ENCODE measurements around the gene KCNN4. TPM values are rescaled to one million over a fixed set of nuclear protein-coding genes. Genes with fewer than 3 reads are reported as not detected.

Gene KCNN4
- total and polyA plus RNA-seq, 2 of the 13 experiments (the other 11 are each of a cell fraction or from before 2014, with no cell fraction given), result 0.13 to 0.25 TPM

DNA sequence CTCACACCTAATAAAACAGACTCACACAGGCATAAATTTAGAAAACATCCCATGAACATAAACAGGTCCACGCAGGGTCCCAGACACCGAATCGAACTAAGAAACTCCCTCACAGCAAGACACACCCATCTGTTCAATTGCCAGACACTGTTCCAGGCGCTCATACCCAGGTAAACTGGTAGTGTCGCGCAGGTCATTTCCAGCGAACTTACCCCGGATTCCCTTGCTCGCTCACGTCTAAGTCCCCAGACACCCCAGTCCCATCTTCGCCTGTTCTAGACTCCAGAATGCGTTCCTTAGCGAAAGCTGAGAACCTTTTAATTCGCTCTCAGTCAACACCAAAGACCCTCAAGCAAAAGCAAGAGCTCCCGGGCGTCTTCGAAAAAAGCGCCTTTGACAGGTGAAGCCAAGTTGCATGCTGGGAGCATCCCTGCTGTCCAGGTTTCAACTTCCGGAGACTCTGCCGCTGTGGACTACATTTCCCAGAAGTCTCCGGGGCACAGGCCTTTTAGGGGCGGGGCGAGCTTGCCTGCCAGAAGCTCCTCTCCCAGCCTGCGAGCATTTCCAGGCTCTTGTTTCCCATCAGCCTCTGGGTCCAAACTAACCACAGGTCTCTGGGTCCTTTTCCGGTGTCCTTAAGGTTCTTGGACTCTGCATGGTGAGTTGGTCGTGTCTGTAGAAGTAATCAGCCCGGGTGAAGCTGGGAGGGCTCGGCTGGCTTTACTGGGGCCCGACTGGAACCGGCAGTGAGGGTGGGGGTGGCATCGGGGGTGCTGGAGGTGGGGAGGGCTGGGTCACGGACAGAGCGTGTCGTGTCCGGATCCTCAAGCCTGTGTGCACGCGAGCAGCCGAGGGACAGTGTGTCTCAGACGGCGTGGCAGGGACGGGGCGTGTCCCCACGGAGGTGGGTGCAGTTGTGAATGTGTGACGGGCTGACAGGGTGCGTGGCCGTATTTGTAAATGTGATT lies 46.3 kb upstream of the KCNN4 start, which contains the start of gene ZNF283:
Gene ZNF283 (plus strand): TSS at position 535 of the 968 bp plus-strand sequence. CDS start 6,184 bp downstream, outside the sequence.
- WGBS (ENCODE audit: low lambda C conversion rate), result 30% methylated on average over 42 of the region's 46 CpGs
- H3K36me3 ChIP-seq (replicated peaks in 1 of 2; ENCODE audit: control insufficient read depth in 1 of 2, insufficient read depth in 2 of 2, low read length in 2 of 2), result peaks cover 2 to 10% of the 10 kb centered on the region in 2 experiments; a peak in 3 of 5 replicates
- H3K4me1 ChIP-seq (ENCODE audit: insufficient read depth, low read length), result peaks cover 5% of the 10 kb centered on the region; the same call in 1 of the 2 replicates
- ATAC-seq (peak; percentile 99), FAIRE-seq (peak; percentile 58), DNase-seq (ENCODE audit: low spot score) (peak; percentile 87)
- peak within 1 kb of the TSS; percentile 48 for H2AFZ ChIP-seq (ENCODE audit: low read length)
- H3K4me3 ChIP-seq (replicated peaks in 1 of 3; ENCODE audit: insufficient read depth in 1 of 3, low read depth in 2 of 3, low read length in 3 of 3), result peak within 1 kb of the TSS; percentile 71 to 91 (median 81)
- H4K20me1 ChIP-seq (ENCODE audit: insufficient read depth, low read length), result no peaks in the 10 kb centered on the region
- in situ Hi-C loops (cut with HindIII; ENCODE audit: extremely low pct_ligation_motif_present, low pct_unique_long_range_greater_than_20kb) (no loop called here), intact Hi-C loops (cut with micrococcal nuclease; ENCODE audit: unreplicated experiment) (loop anchor here (10.0 kb wide), 1 partner anchor 108 kb away; the partner anchor contains the start of gene ZNF45)
- ChIA-PET CTCF (ENCODE audit: low intra/inter-chr PET ratio, low total read pairs) (no interaction called here), POLR2A (interaction anchor here (0.6 to 1.6 kb wide), 8 partner anchors 16 to 776 kb away, joined by 3 to 12 read pairs (median 3); partner anchors contain the start of genes SMG9, ZNF180, ZNF230 and ZNF45)
- no TSS peak for BruUV-seq (replicated peaks)
- no peaks in the 10 kb centered on the region for H3K9me3 ChIP-seq (ENCODE audit: low read length)
- no peaks in the 10 kb centered on the region for H3K79me2 ChIP-seq (ENCODE audit: insufficient read depth, low read length)
- H3K27ac ChIP-seq (ENCODE audit: extremely low read length, insufficient read depth, low read length), result peak within 1 kb of the TSS; percentile 51
- H3K4me2 ChIP-seq (ENCODE audit: low read depth, low read length), result peak within 1 kb of the TSS; percentile 72
- H3K27me3 ChIP-seq (ENCODE audit: control insufficient read depth in 1 of 2, insufficient read depth in 2 of 2, low read length in 2 of 2), result no peaks in the 10 kb centered on the region; a peak in 2 of 5 replicates
- H3K9ac ChIP-seq (ENCODE audit: insufficient read depth, low read depth, low read length), result peak within 1 kb of the TSS; percentile 73
- TF ChIP-seq, protein P1, sequence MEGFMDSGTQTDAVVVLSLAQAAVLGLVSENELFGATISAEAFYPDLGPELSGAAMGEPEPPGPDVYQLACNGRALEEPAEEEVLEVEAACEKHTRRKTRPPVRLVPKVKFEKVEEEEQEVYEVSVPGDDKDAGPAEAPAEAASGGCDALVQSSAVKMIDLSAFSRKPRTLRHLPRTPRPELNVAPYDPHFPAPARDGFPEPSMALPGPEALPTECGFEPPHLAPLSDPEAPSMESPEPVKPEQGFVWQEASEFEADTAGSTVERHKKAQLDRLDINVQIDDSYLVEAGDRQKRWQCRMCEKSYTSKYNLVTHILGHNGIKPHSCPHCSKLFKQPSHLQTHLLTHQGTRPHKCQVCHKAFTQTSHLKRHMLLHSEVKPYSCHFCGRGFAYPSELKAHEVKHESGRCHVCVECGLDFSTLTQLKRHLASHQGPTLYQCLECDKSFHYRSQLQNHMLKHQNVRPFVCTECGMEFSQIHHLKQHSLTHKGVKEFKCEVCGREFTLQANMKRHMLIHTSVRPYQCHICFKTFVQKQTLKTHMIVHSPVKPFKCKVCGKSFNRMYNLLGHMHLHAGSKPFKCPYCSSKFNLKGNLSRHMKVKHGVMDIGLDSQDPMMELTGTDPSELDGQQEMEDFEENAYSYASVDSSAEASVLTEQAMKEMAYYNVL (CRISPR knock-in tag; IDR thresholded peaks at IDR 0.05; ENCODE audit: borderline replicate concordance), result peak; percentile 58; the same call in 1 of the 2 replicates
- TF ChIP-seq FOXC1 (CRISPR knock-in tag; IDR thresholded peaks at IDR 0.05; ENCODE audit: borderline replicate concordance), result no peak
- TF ChIP-seq ZNF564 (CRISPR knock-in tag; IDR thresholded peaks at IDR 0.05), result no peak
- no peak for TF ChIP-seq ZNF644 (CRISPR knock-in tag; IDR thresholded peaks at IDR 0.05; ENCODE audit: low read depth)
- no peak for TF ChIP-seq ZNF329 (CRISPR knock-in tag; IDR thresholded peaks at IDR 0.05; ENCODE audit: low read depth)
- 0 out of 2 replicates have a peak, but pooled peaks have one; percentile 14 for TF ChIP-seq HNF4A (CRISPR knock-in tag; IDR thresholded peaks at IDR 0.05)
- TF ChIP-seq GMEB1 (CRISPR knock-in tag; IDR thresholded peaks at IDR 0.05; ENCODE audit: borderline replicate concordance), result no peak
- TF ChIP-seq, protein P2, sequence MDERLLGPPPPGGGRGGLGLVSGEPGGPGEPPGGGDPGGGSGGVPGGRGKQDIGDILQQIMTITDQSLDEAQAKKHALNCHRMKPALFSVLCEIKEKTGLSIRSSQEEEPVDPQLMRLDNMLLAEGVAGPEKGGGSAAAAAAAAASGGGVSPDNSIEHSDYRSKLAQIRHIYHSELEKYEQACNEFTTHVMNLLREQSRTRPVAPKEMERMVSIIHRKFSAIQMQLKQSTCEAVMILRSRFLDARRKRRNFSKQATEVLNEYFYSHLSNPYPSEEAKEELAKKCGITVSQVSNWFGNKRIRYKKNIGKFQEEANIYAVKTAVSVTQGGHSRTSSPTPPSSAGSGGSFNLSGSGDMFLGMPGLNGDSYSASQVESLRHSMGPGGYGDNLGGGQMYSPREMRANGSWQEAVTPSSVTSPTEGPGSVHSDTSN (CRISPR knock-in tag; IDR thresholded peaks at IDR 0.05), result no peak
- no peak for TF ChIP-seq ZBED4 (CRISPR knock-in tag; IDR thresholded peaks at IDR 0.05; ENCODE audit: borderline replicate concordance)
